Ovary (tissue), 3 donors: ENCODE measurements around the gene CCL20.

Experiments
- EP300 ChIP-seq: sonication (generic); formaldehyde crosslinking; IDR thresholded peaks from one replicate; pipeline ENCODE4 v1.6.1; 2017; ENCODE audit warnings: antibody characterized with exemption
- TF ChIP-seq, protein P1 (sequence below), 3 donors: fragments of 450-650 bp in 2 of 3; fragments of 200-600 bp in 1 of 3; IDR thresholded peaks; one replicate each; pipeline versions ENCODE4 v1.5.1 to v1.8.0; 2016 to 2022; ENCODE audit warnings: antibody characterized with exemption in 3 of 3, mild to moderate bottlenecking in 1 of 3
- donor health status: DM: no; HTN: no; CAD: no.

DNA sequence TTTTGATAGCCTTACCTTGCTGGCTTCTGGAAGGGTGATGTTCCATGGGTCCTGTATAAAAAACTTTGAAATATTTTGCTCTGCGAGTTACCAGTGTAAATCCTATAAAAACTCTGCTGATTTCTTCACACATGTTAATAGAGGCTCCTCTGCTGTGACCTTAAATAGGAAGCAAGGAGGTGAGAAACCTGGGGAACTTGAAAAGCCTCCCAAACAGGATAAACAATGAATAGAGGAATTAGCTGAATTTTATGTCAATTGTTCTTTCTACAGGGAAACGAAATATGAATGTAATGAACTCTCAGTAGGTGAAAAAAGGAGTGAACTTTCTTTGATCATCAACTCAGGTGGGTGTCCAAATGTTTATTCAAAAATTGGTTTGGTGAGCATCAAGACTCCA lies 10.8 kb upstream of the CCL20 start:
- TF ChIP-seq, protein P1, sequence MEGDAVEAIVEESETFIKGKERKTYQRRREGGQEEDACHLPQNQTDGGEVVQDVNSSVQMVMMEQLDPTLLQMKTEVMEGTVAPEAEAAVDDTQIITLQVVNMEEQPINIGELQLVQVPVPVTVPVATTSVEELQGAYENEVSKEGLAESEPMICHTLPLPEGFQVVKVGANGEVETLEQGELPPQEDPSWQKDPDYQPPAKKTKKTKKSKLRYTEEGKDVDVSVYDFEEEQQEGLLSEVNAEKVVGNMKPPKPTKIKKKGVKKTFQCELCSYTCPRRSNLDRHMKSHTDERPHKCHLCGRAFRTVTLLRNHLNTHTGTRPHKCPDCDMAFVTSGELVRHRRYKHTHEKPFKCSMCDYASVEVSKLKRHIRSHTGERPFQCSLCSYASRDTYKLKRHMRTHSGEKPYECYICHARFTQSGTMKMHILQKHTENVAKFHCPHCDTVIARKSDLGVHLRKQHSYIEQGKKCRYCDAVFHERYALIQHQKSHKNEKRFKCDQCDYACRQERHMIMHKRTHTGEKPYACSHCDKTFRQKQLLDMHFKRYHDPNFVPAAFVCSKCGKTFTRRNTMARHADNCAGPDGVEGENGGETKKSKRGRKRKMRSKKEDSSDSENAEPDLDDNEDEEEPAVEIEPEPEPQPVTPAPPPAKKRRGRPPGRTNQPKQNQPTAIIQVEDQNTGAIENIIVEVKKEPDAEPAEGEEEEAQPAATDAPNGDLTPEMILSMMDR (IDR thresholded peaks at IDR 0.05) = no peak
- no peak for TF ChIP-seq EP300
